ENCODE measurements around the gene RELL1.
"Not testable (repeated sequence)": the region's sequence is repeated elsewhere in the genome, so short reads cannot be mapped to it uniquely, and the experiment has no call there.

RELL1 gene

GRCh38 chr4:37690976-37691375 lies 4.8 kb upstream of the RELL1 start:
- no peak for DNase-seq

- DNase-seq: no peak
Observed at GRCh38 chr4:37689353-37690095, 3.3 kb upstream of the RELL1 start.

- no peak for DNase-seq
Observed at GRCh38 chr4:37687681-37688080, 1.5 kb upstream of the RELL1 start.

- no peak for DNase-seq
Observed at GRCh38 chr4:37687194-37687562, 1.0 kb upstream of the RELL1 start.

GRCh38 chr4:37685823-37686372 lies 278 bp downstream of the RELL1 start:
- DNase-seq: peak; percentile 38

GRCh38 chr4:37685161-37685822 lies 884 bp downstream of the RELL1 start:
- DNase-seq: no peak

GRCh38 chr4:37684154-37684553 lies 2.0 kb downstream of the RELL1 start:
- no peak for DNase-seq

GRCh38 chr4:37682701-37683401 lies 3.3 kb downstream of the RELL1 start:
- DNase-seq: no peak

- DNase-seq: no peak
Observed at GRCh38 chr4:37680089-37680488, 6.1 kb downstream of the RELL1 start.

- no peak for DNase-seq
Observed at GRCh38 chr4:37679301-37679700, 6.9 kb downstream of the RELL1 start.

GRCh38 chr4:37678624-37679023 lies 7.6 kb downstream of the RELL1 start:
- DNase-seq: no peak

GRCh38 chr4:37675587-37676290 lies 10.4 kb downstream of the RELL1 start:
- no peak for DNase-seq

GRCh38 chr4:37674439-37674838 lies 11.7 kb downstream of the RELL1 start:
- no peak for DNase-seq

GRCh38 chr4:37673538-37674192 lies 12.5 kb downstream of the RELL1 start:
- DNase-seq: no peak

GRCh38 chr4:37671072-37671471 lies 15.1 kb downstream of the RELL1 start:
- DNase-seq: no peak

- DNase-seq: no peak
Observed at GRCh38 chr4:37670249-37670648, 15.9 kb downstream of the RELL1 start.

- not testable (repeated sequence) for DNase-seq
Observed at GRCh38 chr4:37669124-37669523, 17.1 kb downstream of the RELL1 start.

GRCh38 chr4:37667197-37668100 lies 18.7 kb downstream of the RELL1 start:
- no peak for DNase-seq

- DNase-seq: no peak
Observed at GRCh38 chr4:37666625-37667071, 19.5 kb downstream of the RELL1 start.

GRCh38 chr4:37665333-37666320 lies 20.5 kb downstream of the RELL1 start:
- DNase-seq: no peak

Data from NCI-H1092 treated with DMSO at 0.1 percent for 48 hours (cell line).